Transverse colon (tissue), 4 donors: ENCODE data around the gene SPOCK2.

Experiments used
- CTCF ChIP-seq, 5 experiments: fragments of 200-600 bp in 3 of 5; fragments of 450-650 bp in 2 of 5; sonication (generic) in 3 of 5; IDR thresholded peaks; 1 replicate in 2 of 5; 2 replicates in 3 of 5; pipeline ENCODE4 v1.5.1; 2016 to 2017; ENCODE audit warnings: antibody characterized with exemption in 5 of 5, inconsistent platforms in 3 of 5, mild to moderate bottlenecking in 2 of 5, moderate library complexity in 1 of 5
- EP300 ChIP-seq: sonication (generic); formaldehyde crosslinking; IDR thresholded peaks from one replicate; pipeline ENCODE4 v1.6.1; 2017; ENCODE audit warnings: antibody characterized with exemption, low read depth
- POLR2A ChIP-seq: fragments of 450-650 bp; IDR thresholded peaks from one replicate; pipeline ENCODE4 v1.6.1; 2016; ENCODE audit warnings: antibody characterized with exemption, mild to moderate bottlenecking, moderate library complexity
- POLR2AphosphoS5 ChIP-seq, 3 donors: sonication (generic); formaldehyde crosslinking; IDR thresholded peaks; one replicate each; pipeline ENCODE4 v1.6.1; 2016; ENCODE audit warnings: antibody characterized with exemption in 3 of 3

GRCh38 chr10:72049472-72049871 lies 38.9 kb downstream of the SPOCK2 start:
- TF ChIP-seq CTCF (IDR thresholded peaks at IDR 0.05) = no peak
- no peak for TF ChIP-seq POLR2A
- TF ChIP-seq EP300 = no peak
- no peak for TF ChIP-seq POLR2AphosphoS5 (IDR thresholded peaks at IDR 0.05)
